Measurements from ENCODE around the gene USPL1. TPM values are rescaled to one million over a fixed set of nuclear protein-coding genes. Genes with fewer than 3 reads are reported as not detected.
"Not testable (repeated sequence)": the region's sequence is repeated elsewhere in the genome, so short reads cannot be mapped to it uniquely, and the experiment has no call there.

The USPL1 gene
- total RNA-seq, 1 experiment from 2014 or later: 13.0 TPM

DNA sequence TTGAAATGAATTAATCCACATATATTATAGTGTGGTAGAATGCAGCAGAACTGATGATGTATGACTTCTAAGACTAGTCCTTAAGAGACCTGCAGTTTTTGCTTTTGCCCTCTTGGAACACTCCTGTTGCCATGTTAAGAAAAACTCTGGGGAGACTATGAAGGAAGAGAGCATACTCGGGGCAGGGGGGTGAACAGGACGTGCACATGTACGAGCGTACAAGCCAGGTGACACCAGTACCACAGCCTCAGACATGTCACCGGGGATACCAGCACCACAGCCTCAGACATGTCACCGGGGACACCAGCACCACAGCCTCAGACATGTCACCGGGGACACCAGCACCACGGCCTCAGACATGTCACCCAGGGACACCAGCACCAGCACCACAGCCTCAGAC lies 15.9 kb upstream of the USPL1 start:
- Histone ChIP-seq H3K4me3 (ENCODE audit: insufficient read depth, low read depth, low read length) (no peak overlapping the region), H3K27me3 (ENCODE audit: control insufficient read depth, insufficient read depth, low read length) (no peaks in the 10 kb centered on the region), H3K36me3 (replicated peaks; ENCODE audit: control insufficient read depth, insufficient read depth, low read length) (no peaks in the 10 kb centered on the region)
- DNase-seq: no peak

DNA sequence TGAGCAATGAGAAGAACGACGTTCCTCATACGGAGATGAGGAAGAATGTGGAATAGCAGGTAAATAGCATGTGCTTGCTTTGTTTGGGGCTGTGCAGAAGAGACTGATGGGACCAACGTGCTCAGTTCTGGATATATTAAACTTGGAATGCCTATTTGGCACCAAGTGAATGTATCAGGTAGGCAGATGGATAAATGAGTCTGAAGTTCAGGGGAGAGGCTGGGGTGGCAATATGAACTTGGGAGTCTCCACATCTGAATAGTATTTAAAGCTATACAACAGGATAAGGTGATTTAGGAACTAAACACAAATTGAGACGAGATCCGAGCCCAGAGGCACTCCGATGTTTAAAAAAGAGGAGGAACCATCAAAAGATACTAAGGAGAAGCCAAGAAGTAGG lies 12.7 kb upstream of the USPL1 start:
- DNase-seq: no peak
- Histone ChIP-seq H3K27me3 (ENCODE audit: control insufficient read depth, insufficient read depth, low read length) (no peaks in the 10 kb centered on the region), H3K36me3 (replicated peaks; ENCODE audit: control insufficient read depth, insufficient read depth, low read length) (no peaks in the 10 kb centered on the region)

DNA sequence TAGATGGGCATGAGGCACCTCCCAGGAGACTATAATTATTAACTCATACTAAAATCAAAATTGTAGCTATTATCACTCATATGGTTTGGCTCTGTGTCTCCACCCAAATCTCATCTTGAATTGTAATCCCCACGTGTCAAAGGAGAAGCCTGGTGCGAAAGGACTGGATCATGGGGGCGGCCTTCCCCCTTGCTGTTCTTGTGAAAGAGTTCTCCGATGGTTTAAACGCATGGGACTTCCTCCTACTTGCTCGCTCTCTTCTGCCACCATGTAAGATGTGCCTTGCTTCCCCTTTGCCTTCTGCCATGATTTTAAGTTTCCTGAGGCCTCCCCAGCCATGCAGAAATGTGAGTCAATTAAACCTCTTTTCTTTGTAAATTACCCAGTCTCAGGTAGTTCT lies 10.5 kb upstream of the USPL1 start:
- H3K27me3 ChIP-seq (ENCODE audit: control insufficient read depth, insufficient read depth, low read length); DNase-seq; H3K36me3 ChIP-seq (replicated peaks; ENCODE audit: control insufficient read depth, insufficient read depth, low read length); H3K4me3 ChIP-seq (ENCODE audit: insufficient read depth, low read depth, low read length): not testable (repeated sequence)

More for the DNA sequence above, 12.7 kb upstream of the USPL1 start:
- H3K4me3 ChIP-seq (ENCODE audit: insufficient read depth, low read depth, low read length): no peak overlapping the region

DNA sequence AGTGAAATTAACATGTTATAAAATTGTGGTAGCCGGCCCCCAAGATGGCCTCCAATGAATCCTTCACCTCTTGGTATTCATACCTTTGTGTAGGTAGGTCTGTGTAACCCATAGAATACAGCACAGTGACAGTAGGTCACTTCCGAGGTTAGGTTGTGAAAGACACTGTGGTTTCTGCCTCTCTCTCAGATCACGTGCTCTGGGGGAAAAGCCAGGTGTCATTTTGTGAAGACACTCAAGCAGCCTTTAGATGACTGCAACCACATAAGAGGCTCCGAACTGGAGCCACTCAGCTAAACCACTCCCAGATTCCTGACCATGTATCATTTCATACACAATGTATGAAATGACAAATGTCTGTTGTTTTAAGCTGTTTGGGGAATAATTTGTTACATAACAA lies 9.8 kb upstream of the USPL1 start:
- H3K36me3 ChIP-seq (replicated peaks; ENCODE audit: control insufficient read depth, insufficient read depth, low read length): no peaks in the 10 kb centered on the region
- H3K27me3 ChIP-seq (ENCODE audit: control insufficient read depth, insufficient read depth, low read length): no peaks in the 10 kb centered on the region
- no peak for DNase-seq
- H3K4me3 ChIP-seq (ENCODE audit: insufficient read depth, low read depth, low read length): no peak overlapping the region

DNA sequence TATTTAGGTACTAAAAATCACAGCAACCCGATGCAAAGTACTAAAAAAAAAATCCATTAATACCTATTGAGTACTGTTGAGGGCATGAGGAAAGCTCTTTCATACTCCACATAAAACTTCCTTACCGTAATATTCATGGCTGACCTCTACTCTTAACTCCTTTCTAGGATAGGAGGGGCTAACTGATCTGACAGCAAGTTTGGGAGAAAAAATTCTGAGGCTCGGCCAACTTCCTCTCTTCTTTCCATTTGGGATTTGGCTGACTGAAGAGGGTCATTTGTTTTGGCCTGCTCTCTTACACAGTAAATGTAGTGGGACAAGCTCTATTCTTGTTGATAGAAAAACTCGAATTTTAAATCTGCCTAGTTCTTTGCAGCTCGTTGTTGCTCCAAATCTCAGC lies 9.4 kb upstream of the USPL1 start:
- H3K36me3 ChIP-seq (replicated peaks; ENCODE audit: control insufficient read depth, insufficient read depth, low read length): no peaks in the 10 kb centered on the region
- DNase-seq: no peak
- no peaks in the 10 kb centered on the region for H3K27me3 ChIP-seq (ENCODE audit: control insufficient read depth, insufficient read depth, low read length)
- H3K4me3 ChIP-seq (ENCODE audit: insufficient read depth, low read depth, low read length): no peak overlapping the region

DNA sequence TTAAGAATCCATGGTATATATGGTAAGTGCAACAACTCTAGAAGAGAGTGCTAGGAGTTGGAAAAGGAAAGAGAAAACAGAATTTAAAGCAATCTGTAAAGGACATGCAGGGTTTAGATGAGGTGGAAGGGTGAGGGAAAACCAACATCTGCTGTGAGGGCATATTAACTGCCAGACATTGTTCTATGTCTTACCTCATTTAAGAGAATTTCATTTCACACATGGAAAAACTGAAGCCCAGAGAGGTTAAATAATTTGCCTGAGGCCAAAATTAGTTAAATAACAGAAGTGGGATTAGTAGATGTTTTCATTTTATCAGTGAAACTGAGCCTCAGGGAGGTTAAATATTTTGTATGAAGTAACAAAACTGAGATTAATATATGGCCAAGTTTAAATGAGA lies 7.4 kb upstream of the USPL1 start:
- H3K4me3 ChIP-seq (ENCODE audit: insufficient read depth, low read depth, low read length): no peak overlapping the region

DNA sequence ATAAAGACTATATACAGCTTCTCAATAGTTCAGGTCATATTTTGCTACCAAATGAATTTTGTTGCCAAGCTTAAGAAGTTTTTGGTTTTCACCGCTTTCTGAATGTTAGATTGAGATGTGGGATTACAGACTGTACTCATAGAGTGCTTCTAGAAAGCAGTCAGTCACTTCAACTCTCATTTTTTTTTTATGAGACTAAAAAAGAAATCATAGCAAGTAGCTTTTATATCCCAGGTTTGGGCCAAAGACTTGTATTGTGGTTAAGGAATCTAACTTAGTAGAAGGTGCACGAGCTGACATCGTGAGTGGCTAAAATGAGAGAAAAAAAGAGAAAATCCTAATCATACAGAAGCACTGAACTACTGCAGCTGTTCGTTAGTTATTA lies 2.2 kb upstream of the USPL1 start:
- H3K36me3 ChIP-seq (replicated peaks; ENCODE audit: control insufficient read depth, insufficient read depth, low read length): no peaks in the 10 kb centered on the region
- no peaks in the 10 kb centered on the region for H3K27me3 ChIP-seq (ENCODE audit: control insufficient read depth, insufficient read depth, low read length)
- no peak for DNase-seq
- H3K4me3 ChIP-seq (ENCODE audit: insufficient read depth, low read depth, low read length): no peak overlapping the region

More for the DNA sequence above, 7.4 kb upstream of the USPL1 start:
- H3K36me3 ChIP-seq (replicated peaks; ENCODE audit: control insufficient read depth, insufficient read depth, low read length): no peaks in the 10 kb centered on the region
- no peaks in the 10 kb centered on the region for H3K27me3 ChIP-seq (ENCODE audit: control insufficient read depth, insufficient read depth, low read length)
- no peak for DNase-seq

DNA sequence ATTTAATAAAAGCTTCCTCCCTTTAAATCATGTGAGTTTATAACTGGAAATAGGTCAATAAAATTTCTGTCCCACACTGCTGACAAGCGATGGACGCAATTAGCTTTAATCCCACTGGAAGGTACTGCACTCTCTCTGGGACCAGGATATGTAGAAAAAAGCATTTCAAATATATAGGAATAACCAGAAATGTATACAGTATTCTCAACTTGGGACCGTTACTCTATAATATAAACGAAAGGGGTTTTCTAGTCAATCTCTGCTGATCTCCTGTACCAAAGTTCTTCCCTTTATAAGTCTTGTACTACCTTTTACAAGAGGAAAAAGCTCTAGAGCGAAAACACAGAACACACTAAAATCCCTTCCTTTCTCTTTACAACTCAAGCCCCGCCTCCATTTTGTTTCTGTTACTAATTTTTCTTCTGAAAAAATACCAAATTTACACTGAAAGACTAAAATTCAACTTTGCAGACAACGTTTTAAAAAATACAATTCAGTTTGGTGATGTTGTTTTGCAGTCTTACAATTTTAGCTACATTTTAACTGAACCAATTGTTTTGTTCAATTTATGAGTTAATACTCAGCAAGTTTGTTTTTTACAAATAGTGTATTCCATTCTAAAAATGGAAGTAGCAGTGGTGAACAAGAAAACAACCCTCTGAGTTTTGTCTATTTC lies 1.7 kb upstream of the USPL1 start:
- Histone ChIP-seq H3K36me3 (replicated peaks; ENCODE audit: control insufficient read depth, insufficient read depth, low read length) (no peaks in the 10 kb centered on the region), H3K4me3 (ENCODE audit: insufficient read depth, low read depth, low read length) (peak overlapping the region; percentile 92), H3K27me3 (ENCODE audit: control insufficient read depth, insufficient read depth, low read length) (no peaks in the 10 kb centered on the region)
- DNase-seq: no peak

DNA sequence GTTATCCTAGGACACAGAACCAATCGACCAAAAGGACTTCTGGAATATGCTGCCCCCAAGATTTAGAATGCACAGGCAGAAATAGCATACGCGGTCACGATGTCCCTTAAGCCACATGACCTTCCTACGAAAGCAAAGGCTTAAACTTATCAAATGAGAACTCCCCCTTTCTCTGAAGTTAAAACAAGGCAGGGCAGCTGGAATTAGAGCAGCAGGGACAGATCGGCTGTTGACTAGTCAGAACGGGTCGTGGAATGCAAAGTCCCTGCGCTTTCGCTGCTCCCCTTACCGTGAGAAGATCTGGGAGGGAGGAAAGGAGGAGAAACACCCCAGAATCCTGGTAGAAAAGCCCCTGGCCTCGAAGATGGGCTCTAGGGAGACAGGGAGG lies 799 bp upstream of the USPL1 start:
- peak overlapping the region; percentile 92 for H3K4me3 ChIP-seq (ENCODE audit: insufficient read depth, low read depth, low read length)
- DNase-seq: no peak

DNA sequence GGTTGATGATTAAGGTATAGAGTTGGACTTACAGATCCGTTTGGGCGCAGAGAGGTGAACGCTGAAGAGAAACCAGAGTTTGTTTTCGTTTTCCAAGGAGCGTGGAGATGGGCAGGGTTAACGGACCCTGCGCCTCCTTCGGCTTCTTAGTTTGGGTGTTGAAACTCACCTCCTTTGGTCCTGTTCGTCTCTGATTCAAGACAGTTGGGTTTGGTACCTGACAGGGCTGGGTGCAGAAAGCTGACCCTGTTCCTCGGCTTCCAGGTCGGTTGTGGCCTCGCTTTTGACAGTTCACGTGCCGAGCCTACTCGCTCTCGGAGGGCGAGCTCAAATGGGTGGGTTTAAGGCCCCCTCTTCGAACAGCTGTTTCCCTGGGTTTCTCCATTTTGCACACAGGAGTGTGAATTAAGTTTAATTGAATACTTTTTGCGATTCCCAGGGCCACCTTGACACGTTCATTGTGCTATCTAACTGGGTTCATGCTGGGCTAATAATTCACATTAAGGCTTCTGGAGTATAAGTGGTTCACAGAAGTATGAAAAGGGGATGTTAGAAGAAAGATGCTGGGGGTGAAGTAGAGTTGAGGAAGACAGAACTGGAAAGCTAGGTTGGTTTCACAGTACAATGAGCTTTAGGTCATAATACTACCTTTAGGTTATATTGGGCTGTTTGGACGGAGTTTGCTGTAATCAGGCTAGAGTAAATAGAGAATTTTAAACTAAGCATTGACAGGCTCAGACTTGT lies 638 bp downstream of the USPL1 start:
- DNase-seq: no peak
- no peaks in the 10 kb centered on the region for H3K27me3 ChIP-seq (ENCODE audit: control insufficient read depth, insufficient read depth, low read length)

More for the DNA sequence above, 799 bp upstream of the USPL1 start:
- Histone ChIP-seq H3K27me3 (ENCODE audit: control insufficient read depth, insufficient read depth, low read length) (no peaks in the 10 kb centered on the region), H3K36me3 (replicated peaks; ENCODE audit: control insufficient read depth, insufficient read depth, low read length) (no peaks in the 10 kb centered on the region)

DNA sequence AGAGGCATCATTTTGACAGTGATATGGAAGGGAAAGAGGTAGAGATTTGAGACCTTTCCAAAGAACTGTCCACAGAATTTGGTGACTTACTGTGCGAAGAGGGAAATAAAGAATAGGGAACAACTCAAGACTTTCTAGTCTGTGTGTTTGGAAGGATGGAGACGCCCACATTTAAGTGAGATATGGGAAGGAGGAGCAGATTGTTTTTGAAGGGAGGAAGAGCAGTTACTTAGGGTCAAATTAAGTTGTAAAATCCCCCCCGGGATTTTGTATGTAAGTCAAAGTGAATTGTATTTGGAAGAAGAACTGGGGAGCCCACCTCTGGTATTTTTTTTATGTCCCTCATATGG lies 1.2 kb downstream of the USPL1 start:
- Histone ChIP-seq H3K27me3 (ENCODE audit: control insufficient read depth, insufficient read depth, low read length) (no peaks in the 10 kb centered on the region), H3K36me3 (replicated peaks; ENCODE audit: control insufficient read depth, insufficient read depth, low read length) (peaks cover 2% of the 10 kb centered on the region; the same call in 1 of the 2 replicates), H3K4me3 (ENCODE audit: insufficient read depth, low read depth, low read length) (peak overlapping the region; percentile 92)
- DNase-seq: no peak

More for the DNA sequence above, 638 bp downstream of the USPL1 start:
- Histone ChIP-seq H3K36me3 (replicated peaks; ENCODE audit: control insufficient read depth, insufficient read depth, low read length) (no peaks in the 10 kb centered on the region; the same call in 1 of the 2 replicates), H3K4me3 (ENCODE audit: insufficient read depth, low read depth, low read length) (peak overlapping the region; percentile 92)

DNA sequence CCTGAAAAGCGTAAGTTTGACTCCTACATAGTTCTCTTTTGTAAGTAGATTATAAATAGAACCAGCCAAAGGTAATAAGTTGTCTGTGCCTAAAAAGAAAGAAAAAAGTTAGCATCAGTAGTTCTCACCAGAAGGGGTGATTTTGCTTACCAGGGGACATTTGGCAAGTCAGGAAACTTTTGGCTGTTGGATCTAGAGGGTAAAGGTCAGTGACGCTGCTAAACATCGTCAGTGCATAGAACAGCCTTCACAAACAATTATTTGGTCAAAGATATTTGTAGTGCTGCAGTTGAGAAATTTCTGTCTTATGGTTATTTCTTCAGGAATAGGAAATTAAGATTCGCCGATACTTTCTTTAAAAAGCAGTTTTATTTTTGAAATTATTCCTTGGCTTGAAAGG lies 2.0 kb downstream of the USPL1 start:
- H3K36me3 ChIP-seq (replicated peaks; ENCODE audit: control insufficient read depth, insufficient read depth, low read length): peaks cover 2% of the 10 kb centered on the region; the same call in 1 of the 2 replicates
- no peaks in the 10 kb centered on the region for H3K27me3 ChIP-seq (ENCODE audit: control insufficient read depth, insufficient read depth, low read length)
- DNase-seq: no peak
- H3K4me3 ChIP-seq (ENCODE audit: insufficient read depth, low read depth, low read length): no peak overlapping the region

DNA sequence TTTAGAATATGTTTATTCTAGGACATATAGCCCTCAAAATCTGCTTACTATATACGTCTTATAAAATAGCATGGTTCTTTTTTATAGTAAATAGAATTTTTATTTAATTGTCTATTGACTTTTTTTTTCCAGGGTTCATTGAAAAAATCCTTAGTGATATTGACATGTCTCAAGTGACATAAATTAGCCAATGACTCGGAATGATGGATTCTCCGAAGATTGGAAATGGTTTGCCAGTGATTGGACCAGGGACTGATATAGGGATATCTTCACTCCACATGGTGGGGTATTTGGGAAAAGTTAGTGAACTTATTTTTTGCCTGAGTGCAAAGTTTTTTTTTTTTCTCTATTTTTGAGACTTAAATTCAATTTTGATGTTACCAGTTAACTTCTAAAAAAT lies 3.2 kb downstream of the USPL1 start:
- Histone ChIP-seq H3K36me3 (replicated peaks; ENCODE audit: control insufficient read depth, insufficient read depth, low read length) (peaks cover 2% of the 10 kb centered on the region; the same call in 1 of the 2 replicates), H3K4me3 (ENCODE audit: insufficient read depth, low read depth, low read length) (no peak overlapping the region), H3K27me3 (ENCODE audit: control insufficient read depth, insufficient read depth, low read length) (no peaks in the 10 kb centered on the region)
- DNase-seq: no peak

DNA sequence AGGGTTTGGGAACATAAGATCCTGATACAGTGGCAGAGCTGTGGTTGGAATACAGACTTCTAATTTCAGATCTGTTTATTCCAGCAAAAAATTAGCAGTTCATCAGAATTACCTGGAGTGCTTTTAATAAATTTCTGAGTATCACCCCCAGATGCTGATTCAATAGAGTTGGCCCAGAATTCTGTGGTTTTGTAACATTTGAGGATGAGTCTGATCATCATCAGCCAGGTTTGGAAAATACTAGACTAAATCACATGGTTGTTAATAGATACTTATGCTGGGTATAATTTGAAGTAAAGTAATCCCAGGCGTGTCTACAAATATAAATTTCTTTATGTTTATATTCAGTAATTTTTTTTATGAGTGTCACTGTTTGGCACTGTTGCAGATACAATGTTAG lies 4.8 kb downstream of the USPL1 start:
- Histone ChIP-seq H3K4me3 (ENCODE audit: insufficient read depth, low read depth, low read length) (no peak overlapping the region), H3K27me3 (ENCODE audit: control insufficient read depth, insufficient read depth, low read length) (no peaks in the 10 kb centered on the region), H3K36me3 (replicated peaks; ENCODE audit: control insufficient read depth, insufficient read depth, low read length) (peaks cover 2% of the 10 kb centered on the region; the same call in 1 of the 2 replicates)
- DNase-seq: no peak

DNA sequence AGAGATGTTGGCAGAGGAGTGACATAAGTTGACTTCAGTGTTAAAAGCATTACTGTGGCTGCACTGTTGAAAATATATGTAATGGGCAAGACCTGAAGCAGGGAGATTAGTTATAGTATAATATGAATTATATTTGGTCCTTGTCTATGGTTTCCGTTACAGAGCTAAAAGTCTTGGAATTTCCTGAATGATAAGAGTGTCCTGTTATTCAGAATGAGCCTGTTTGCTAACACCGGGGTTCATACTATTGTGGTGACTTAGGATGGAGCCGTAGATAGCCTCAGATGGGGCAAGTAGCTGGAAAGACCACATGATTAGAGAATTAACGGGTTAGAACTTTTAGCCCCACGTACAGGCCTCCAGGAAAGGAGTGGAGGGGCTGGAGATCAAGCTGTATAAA lies 5.7 kb downstream of the USPL1 start:
- DNase-seq: no peak
- H3K4me3 ChIP-seq (ENCODE audit: insufficient read depth, low read depth, low read length): no peak overlapping the region
- peaks cover 2% of the 10 kb centered on the region; the same call in 1 of the 2 replicates for H3K36me3 ChIP-seq (replicated peaks; ENCODE audit: control insufficient read depth, insufficient read depth, low read length)
- no peaks in the 10 kb centered on the region for H3K27me3 ChIP-seq (ENCODE audit: control insufficient read depth, insufficient read depth, low read length)
